H1 (cell line): Measurements from ENCODE around the gene FAM151A. TPM values are rescaled to one million over a fixed set of nuclear protein-coding genes. Genes with fewer than 3 reads are reported as not detected.

Source experiments
- CHD7 ChIP-seq: fragments of 300-600 bp; sonication (generic); IDR thresholded peaks from 2 replicates; pipeline ENCODE4 v1.7.1; 2012; ENCODE audit warnings: low read length, moderate library complexity, mild to moderate bottlenecking, inconsistent platforms; ENCODE audit not compliant: insufficient replicate concordance
- polyA plus RNA-seq, 7 experiments: library from polyadenylated mRNA; depleted of rRNA in 3 of 7; stranded (reverse) in 5 of 7; unstranded in 2 of 7; fragments of >200 nt in 5 of 7; fragments of 200-250 nt in 2 of 7; gene quantifications; 1 replicate in 5 of 7; 2 replicates in 1 of 7; 4 replicates in 1 of 7; pipeline versions ENCODE4 v1.2.1 to v1.2.3, GENCODE V29; 2011 to 2013; ENCODE audit warnings: missing spikeins in 2 of 7, mixed read lengths in 2 of 7
- total RNA-seq: library from RNA; stranded (reverse); fragmentation: NEBNext Ultra II Directional; extraction: Animal tissue kit (Norgen Biotek cat#: 25700); gene quantifications from 2 replicates; pipeline ENCODE4 v1.2.1, GENCODE V29; 2021

The FAM151A gene
- total and polyA plus RNA-seq, 2 of the 8 experiments (the other 6 are each of a cell fraction or from before 2014, with no cell fraction given), result not detected

- TF ChIP-seq CHD7, result no peak
Measured at GRCh38 chr1:54650417-54650816, 27.1 kb upstream of the FAM151A start (continued).
